ENCODE data around the gene TUBA3C.

GRCh38 chr13:19169991-19170390 is 11.6 kb downstream of the TUBA3C start:
- TF ChIP-seq CTCF (IDR thresholded peaks at IDR 0.05; ENCODE audit: low read depth, low read length): no peak
- no peak for TF ChIP-seq POLR2A (IDR thresholded peaks at IDR 0.05; ENCODE audit: extremely low read depth, insufficient read length)
- TF ChIP-seq, protein P1, sequence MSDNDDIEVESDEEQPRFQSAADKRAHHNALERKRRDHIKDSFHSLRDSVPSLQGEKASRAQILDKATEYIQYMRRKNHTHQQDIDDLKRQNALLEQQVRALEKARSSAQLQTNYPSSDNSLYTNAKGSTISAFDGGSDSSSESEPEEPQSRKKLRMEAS (IDR thresholded peaks at IDR 0.05; ENCODE audit: low read depth, low read length): no peak
